NCI-H2081 treated with DMSO at 0.1 percent for 48 hours (cell line): ENCODE measurements around the gene KATNB1.

Source experiments
- DNase-seq: peaks from one replicate; lab custom pipeline; 2025; lab: John Stamatoyannopoulos, UW

The KATNB1 gene

GRCh38 chr16:57756424-57757325, 21.1 kb downstream of the KATNB1 start:
- DNase-seq: no peak

GRCh38 chr16:57757326-57757786, 21.8 kb downstream of the KATNB1 start:
- DNase-seq: no peak

- no peak for DNase-seq
Observed at GRCh38 chr16:57757883-57758282, 22.3 kb downstream of the KATNB1 start.

GRCh38 chr16:57758331-57759117, 23.0 kb downstream of the KATNB1 start:
- DNase-seq: no peak

- no peak for DNase-seq
Observed at GRCh38 chr16:57759131-57759530, 23.6 kb downstream of the KATNB1 start.

GRCh38 chr16:57759541-57760356, 24.2 kb downstream of the KATNB1 start:
- DNase-seq: no peak

- DNase-seq: no peak
Observed at GRCh38 chr16:57760357-57761160, 25.0 kb downstream of the KATNB1 start.

GRCh38 chr16:57761301-57761700, 25.7 kb downstream of the KATNB1 start:
- DNase-seq: no peak

- DNase-seq: no peak
Observed at GRCh38 chr16:57761957-57762356, 26.4 kb downstream of the KATNB1 start.

- no peak for DNase-seq
Observed at GRCh38 chr16:57762365-57763040, 26.9 kb downstream of the KATNB1 start.

GRCh38 chr16:57763285-57764005, 27.9 kb downstream of the KATNB1 start:
- no peak for DNase-seq

- no peak for DNase-seq
Observed at GRCh38 chr16:57764006-57764340, 28.4 kb downstream of the KATNB1 start.

- no peak for DNase-seq
Observed at GRCh38 chr16:57764341-57765159, 29.0 kb downstream of the KATNB1 start.

- no peak for DNase-seq
Observed at GRCh38 chr16:57765160-57765728, 29.7 kb downstream of the KATNB1 start.

GRCh38 chr16:57766714-57767348, 31.3 kb downstream of the KATNB1 start:
- DNase-seq: no peak

- no peak for DNase-seq
Observed at GRCh38 chr16:57769541-57770145, 34.1 kb downstream of the KATNB1 start.

- DNase-seq: no peak
Observed at GRCh38 chr16:57770361-57770760, 34.8 kb downstream of the KATNB1 start.
